ENCODE results near the gene AHSA1.
"Not testable (repeated sequence)": the region's sequence is repeated elsewhere in the genome, so short reads cannot be mapped to it uniquely, and the experiment has no call there.

AHSA1 gene

DNA sequence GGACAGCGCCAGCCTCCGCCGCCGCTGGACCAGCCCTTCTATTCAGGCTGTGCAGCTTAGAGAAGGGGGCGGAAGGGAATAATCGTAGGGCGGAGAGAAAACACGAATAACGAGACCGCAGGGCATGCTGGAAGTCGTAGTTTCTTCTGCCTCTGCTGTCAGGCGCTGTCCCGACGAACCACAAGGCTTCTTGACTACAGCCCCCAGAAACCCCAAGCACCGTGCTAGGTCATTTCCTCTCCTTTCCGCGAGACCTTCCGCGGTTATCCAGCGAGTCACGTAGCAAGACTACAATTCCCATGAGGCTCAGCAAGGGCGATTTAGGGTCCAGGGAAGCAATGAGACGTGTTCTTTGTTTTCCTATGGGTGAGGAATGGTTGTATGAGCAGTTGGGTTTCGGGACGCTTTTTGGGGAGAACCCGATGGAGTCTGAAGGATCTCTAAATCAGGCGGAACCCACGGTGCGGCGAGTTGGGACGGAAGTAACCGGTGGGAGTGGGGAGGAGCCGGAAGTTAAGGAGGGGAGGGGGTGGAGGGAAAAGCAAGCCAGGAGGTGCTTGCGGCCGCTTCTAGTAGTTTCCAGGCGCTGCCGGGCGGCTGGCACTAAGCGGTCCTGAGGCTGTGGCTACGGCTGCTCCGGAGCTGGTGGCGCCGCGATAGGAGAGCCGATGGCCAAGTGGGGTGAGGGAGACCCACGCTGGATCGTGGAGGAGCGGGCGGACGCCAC is at the start of gene AHSA1, which contains the start of gene VIPAS39:
Gene AHSA1 (plus strand): TSS at position 572 of the 727 bp plus-strand sequence. CDS start 97 bp downstream, at position 669.
Gene VIPAS39 (minus strand): TSS at position 80 of the 727 bp plus-strand sequence. CDS start 3,499 bp downstream, outside the sequence.
- no peaks in the 10 kb centered on the region for H3K27me3 ChIP-seq (ENCODE audit: control insufficient read depth, insufficient read depth, low read length)
- TF ChIP-seq CTCF (IDR thresholded peaks at IDR 0.05) = no peak
- H3K4me3 ChIP-seq (ENCODE audit: low read depth, low read length) = peak within 1 kb of the TSS; percentile 99
- H3K4me2 ChIP-seq (ENCODE audit: low read length) = peak within 1 kb of the TSS; percentile 66
- peak within 1 kb of the TSS; percentile 98 for H2AFZ ChIP-seq
- H3K27ac ChIP-seq = peak within 1 kb of the TSS; percentile 94
- H3K79me2 ChIP-seq = peaks cover 38% of the 10 kb centered on the region
- no peaks in the 10 kb centered on the region for H3K9me3 ChIP-seq (ENCODE audit: control insufficient read depth, low read length)
- no peaks in the 10 kb centered on the region for H3K36me3 ChIP-seq (ENCODE audit: control insufficient read depth, insufficient read depth, low read length)
- peaks cover 14% of the 10 kb centered on the region for H3K4me1 ChIP-seq
- H3K9ac ChIP-seq = peak within 1 kb of the TSS; percentile 75

- Histone ChIP-seq H3K79me2 (no peaks in the 10 kb centered on the region), H3K4me3 (ENCODE audit: low read depth, low read length) (no peak overlapping the region), H2AFZ (peak overlapping the region; percentile 71), H3K4me1 (no peaks in the 10 kb centered on the region), H3K27me3 (ENCODE audit: control insufficient read depth, insufficient read depth, low read length) (no peaks in the 10 kb centered on the region), H3K4me2 (ENCODE audit: low read length) (no peak overlapping the region), H3K27ac (no peak overlapping the region), H3K9ac (no peak overlapping the region), H3K9me3 (ENCODE audit: control insufficient read depth, low read length) (no peaks in the 10 kb centered on the region), H3K36me3 (ENCODE audit: control insufficient read depth, insufficient read depth, low read length) (no peaks in the 10 kb centered on the region)
- TF ChIP-seq CTCF (IDR thresholded peaks at IDR 0.05) = peak; percentile 30
Observed at GRCh38 chr14:77409131-77409533, 48.8 kb upstream of the AHSA1 start.

GRCh38 chr14:77415403-77416030 is 42.4 kb upstream of the AHSA1 start:
- not testable (repeated sequence) for H3K27ac ChIP-seq; H3K4me3 ChIP-seq (ENCODE audit: low read depth, low read length); H3K36me3 ChIP-seq (ENCODE audit: control insufficient read depth, insufficient read depth, low read length); H3K9ac ChIP-seq; H2AFZ ChIP-seq; H3K4me2 ChIP-seq (ENCODE audit: low read length); H3K9me3 ChIP-seq (ENCODE audit: control insufficient read depth, low read length); H3K79me2 ChIP-seq; H3K27me3 ChIP-seq (ENCODE audit: control insufficient read depth, insufficient read depth, low read length); H3K4me1 ChIP-seq

DNA sequence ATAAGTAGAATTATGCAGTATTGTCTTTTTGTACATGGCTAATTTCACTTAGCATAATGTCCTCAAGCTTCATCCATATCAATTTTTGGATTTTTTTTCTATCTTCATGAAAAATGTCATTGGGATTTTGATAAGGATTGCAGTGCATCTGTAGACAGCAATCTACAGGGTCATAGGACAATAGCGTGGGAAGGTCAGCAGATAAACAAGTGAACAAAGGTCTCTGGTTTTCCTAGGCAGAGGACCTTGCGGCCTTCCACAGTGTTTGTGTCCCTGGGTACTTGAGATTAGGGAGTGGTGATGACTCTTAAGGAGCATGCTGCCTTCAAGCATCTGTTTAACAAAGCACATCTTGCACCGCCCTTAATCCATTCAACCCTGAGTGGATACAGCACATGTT is 41.8 kb upstream of the AHSA1 start:
- H3K36me3 ChIP-seq (ENCODE audit: control insufficient read depth, insufficient read depth, low read length); H3K9me3 ChIP-seq (ENCODE audit: control insufficient read depth, low read length); H2AFZ ChIP-seq; H3K79me2 ChIP-seq; H3K4me3 ChIP-seq (ENCODE audit: low read depth, low read length); H3K4me2 ChIP-seq (ENCODE audit: low read length); H3K9ac ChIP-seq; H3K27me3 ChIP-seq (ENCODE audit: control insufficient read depth, insufficient read depth, low read length); H3K4me1 ChIP-seq; H3K27ac ChIP-seq: not testable (repeated sequence)

DNA sequence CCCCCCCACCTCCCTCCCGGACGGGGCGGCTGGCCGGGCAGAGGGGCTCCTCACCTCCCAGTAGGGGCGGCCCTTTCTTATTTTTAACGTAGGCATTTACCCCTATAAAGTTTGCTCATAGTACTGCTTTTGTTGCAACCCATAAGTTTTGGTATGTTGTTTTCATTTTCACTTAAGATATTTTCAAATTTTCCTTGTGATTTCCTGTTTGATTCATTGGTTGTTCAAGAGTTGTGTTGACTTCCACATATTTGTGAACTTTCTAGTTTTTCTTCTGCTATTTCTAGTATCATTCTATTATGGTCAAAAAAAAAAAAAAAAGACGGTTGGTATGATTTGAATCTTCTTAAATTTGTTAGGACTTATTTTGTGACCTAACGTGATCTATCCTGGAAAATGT is 41.1 kb upstream of the AHSA1 start:
- Histone ChIP-seq H2AFZ (no peak overlapping the region), H3K9ac (no peak overlapping the region), H3K36me3 (ENCODE audit: control insufficient read depth, insufficient read depth, low read length) (peaks cover 2% of the 10 kb centered on the region), H3K9me3 (ENCODE audit: control insufficient read depth, low read length) (no peaks in the 10 kb centered on the region), H3K4me3 (ENCODE audit: low read depth, low read length) (no peak overlapping the region), H3K79me2 (no peaks in the 10 kb centered on the region), H3K4me1 (no peaks in the 10 kb centered on the region), H3K27ac (no peak overlapping the region), H3K4me2 (ENCODE audit: low read length) (no peak overlapping the region), H3K27me3 (ENCODE audit: control insufficient read depth, insufficient read depth, low read length) (no peaks in the 10 kb centered on the region)
- TF ChIP-seq CTCF (IDR thresholded peaks at IDR 0.05) = no peak
